NCI-H345 treated with DMSO at 0.1 percent for 48 hours (cell line): ENCODE data around the gene ELF4.

ENCODE experiments used
- DNase-seq: peaks from one replicate; lab custom pipeline; 2025; ENCODE audit not compliant: unreplicated experiment; lab: John Stamatoyannopoulos, UW

The ELF4 gene

GRCh38 chrX:130053236-130053635 lies 57.1 kb downstream of the ELF4 start:
- DNase-seq = no peak

GRCh38 chrX:130051176-130051845 lies 59.0 kb downstream of the ELF4 start:
- DNase-seq = no peak

DNA sequence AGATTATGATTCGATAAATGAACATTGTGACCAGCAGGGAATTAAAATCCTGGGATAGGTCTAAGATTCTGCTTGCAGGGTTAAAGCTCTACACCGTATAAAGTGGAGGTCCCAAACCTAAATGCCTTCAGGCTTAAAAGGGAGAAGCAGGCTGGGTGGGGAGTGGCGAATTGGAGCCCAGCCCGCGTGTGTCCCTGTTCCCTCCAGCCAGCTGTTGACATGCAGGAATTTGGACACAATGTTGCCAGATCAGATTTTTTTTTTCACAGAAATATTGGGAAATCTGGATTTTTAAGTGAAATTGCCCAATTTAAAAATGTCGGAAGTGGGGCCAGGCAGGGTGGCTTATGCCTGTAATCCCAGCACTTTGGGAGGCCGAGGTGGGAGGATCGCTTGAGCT lies 60.5 kb downstream of the ELF4 start:
- DNase-seq = no peak

GRCh38 chrX:130048686-130049222 lies 61.5 kb downstream of the ELF4 start:
- no peak for DNase-seq

GRCh38 chrX:130047416-130047815 lies 62.9 kb downstream of the ELF4 start:
- no peak for DNase-seq

DNA sequence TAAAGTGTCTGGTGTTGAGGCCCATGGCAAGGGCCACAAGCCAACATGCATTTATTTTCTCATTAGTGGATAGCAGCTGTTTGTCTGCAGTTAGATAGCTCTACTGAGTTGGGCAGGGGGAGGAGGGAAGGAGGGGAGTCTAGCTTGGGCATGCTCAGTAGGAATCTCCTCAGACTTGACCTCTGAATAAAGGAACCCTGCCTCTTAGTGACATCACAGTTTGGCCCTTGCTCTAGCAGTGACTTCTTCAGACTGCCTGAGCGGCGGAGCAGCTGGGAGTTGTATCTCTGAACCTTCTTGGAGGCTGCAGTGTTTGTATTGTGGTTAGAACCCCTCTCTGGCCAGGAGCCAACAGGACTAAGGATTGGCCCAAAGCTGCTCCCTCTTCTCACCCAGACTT lies 70.5 kb downstream of the ELF4 start:
- no peak for DNase-seq

- no peak for DNase-seq
These were observed 76.1 kb downstream of the ELF4 start for GRCh38 chrX:130034178-130034577.

DNA sequence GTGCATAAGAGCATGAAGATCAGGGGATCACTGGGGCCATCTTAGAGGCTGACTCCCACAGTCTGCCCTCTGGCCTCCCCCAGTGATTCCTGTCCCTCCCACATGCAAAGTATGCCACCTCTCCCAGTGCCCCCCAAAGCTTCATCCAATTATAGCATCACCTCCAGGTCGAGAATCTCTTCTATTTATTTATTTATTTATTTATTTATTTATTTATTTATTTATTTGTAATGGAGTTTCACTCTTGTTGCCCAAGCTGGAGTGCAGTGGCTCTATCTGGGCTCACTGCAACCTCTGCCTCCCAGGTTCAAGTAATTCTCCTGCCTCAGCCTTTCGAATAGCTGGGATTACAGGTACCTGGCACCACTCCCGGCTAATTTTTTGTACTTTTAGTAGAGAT lies 77.7 kb downstream of the ELF4 start:
- DNase-seq = no peak

GRCh38 chrX:130030826-130031225 lies 79.5 kb downstream of the ELF4 start:
- no peak for DNase-seq

DNA sequence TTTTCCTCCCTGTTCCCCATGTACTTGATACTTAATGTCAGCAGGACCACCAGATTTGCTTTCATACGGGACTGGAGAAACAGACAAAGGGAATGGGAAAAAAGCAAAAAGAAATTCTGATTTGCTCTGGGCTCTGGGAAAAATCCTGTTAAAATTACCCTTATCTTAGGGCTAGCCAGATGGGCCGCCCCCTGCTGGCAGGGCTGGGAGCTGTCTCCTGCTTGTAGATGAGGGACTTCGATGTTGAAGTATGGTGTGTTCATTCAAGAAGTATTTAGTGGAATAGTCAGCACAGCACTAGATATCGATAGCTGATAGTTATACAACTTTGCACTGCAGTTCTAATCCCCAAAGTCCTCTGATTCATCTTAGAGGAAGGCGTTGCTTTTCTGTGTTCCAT lies 82.1 kb downstream of the ELF4 start:
- no peak for DNase-seq

- DNase-seq = no peak
These were observed 82.7 kb downstream of the ELF4 start for GRCh38 chrX:130027569-130027968.

GRCh38 chrX:130025256-130025655 lies 85.0 kb downstream of the ELF4 start:
- DNase-seq = no peak

GRCh38 chrX:130024127-130024526 lies 86.2 kb downstream of the ELF4 start:
- no peak for DNase-seq

- DNase-seq = no peak
These were observed 89.5 kb downstream of the ELF4 start for GRCh38 chrX:130020661-130021324.

DNA sequence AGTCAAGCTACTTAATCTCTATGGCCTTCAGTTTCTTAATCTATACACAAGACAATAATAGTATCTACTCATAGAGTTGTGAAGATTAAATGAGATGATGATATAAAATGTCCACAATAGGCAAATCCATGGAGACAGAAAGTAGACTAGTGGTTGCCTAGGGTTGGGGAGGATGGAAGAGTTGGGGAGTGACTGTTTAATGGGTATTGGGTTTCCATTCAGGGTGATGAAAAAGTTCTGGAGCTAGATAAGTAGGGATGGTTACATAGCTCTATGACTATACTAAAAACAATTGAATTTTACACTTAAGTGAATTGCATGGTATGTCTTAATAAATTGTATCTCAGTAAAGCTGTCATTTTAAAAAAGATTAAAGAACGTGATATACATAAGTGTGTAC lies 92.2 kb downstream of the ELF4 start:
- DNase-seq = no peak

DNA sequence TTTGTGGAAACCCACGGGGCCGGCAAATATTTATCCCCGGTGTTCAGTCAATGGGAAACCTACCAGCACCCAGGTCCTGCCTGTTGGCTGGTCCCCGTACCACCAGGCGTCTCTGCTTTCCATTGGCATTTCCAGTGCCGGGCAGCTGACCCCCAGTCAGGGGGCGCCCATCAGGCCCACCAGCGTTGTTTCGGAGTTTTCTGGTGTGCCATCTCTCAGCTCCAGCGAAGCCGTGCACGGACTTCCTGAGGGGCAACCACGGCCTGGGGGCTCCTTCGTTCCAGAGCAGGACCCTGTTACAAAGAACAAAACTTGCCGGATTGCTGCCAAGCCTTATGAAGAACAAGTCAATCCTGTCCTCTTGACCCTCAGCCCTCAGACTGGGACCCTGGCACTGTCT lies 95.1 kb downstream of the ELF4 start:
- no peak for DNase-seq
